Hepatocyte (in vitro differentiated cells): ENCODE measurements around the gene TDRD12.

ENCODE experiments used
- CTCF ChIP-seq: fragments of 200-600 bp; sonication (generic); IDR thresholded peaks from 2 replicates; pipeline ENCODE4 v1.5.1; 2016; ENCODE audit warnings: antibody characterized with exemption, mild to moderate bottlenecking; ENCODE audit not compliant: poor library complexity
- EZH2 ChIP-seq: fragments of 200-600 bp; sonication (generic); IDR thresholded peaks from 2 replicates; pipeline ENCODE4 v1.6.1; 2016; ENCODE audit warnings: antibody characterized with exemption, mild to moderate bottlenecking, borderline replicate concordance

- TF ChIP-seq CTCF, result no peak
- TF ChIP-seq EZH2, result no peak
Measured at GRCh38 chr19:32876919-32877285, 157.3 kb downstream of the TDRD12 start.
